ENCODE data around the gene APEH. TPM values are rescaled to one million over a fixed set of nuclear protein-coding genes. Genes with fewer than 3 reads are reported as not detected.

APEH gene
- total and polyA plus RNA-seq, 4 donors: 65.1 to 94.1 (median 87.5) TPM

DNA sequence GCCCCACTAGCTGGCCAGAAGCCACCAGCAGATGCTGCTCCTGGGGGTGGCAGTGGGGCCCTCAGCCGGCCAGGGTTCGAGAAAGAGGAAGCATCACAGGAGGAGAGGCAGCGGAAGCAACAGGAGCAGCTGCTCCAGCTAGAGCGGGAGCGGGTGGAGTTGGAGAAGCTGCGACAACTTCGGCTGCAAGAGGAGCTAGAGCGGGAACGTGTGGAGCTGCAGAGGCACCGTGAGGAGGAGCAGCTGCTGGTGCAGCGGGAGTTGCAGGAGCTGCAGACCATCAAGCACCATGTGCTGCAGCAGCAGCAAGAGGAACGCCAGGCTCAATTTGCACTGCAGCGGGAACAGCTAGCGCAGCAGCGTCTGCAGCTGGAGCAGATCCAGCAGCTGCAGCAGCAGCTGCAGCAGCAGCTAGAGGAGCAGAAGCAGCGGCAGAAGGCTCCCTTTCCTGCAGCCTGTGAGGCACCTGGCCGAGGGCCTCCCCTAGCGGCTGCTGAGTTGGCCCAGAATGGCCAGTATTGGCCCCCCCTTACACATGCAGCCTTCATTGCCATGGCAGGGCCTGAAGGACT is 17.5 kb upstream of the APEH start:
- no peak overlapping the region for H3K9ac ChIP-seq (ENCODE audit: low read depth in 1 of 2, low read length in 2 of 2)
- no peak overlapping the region for H3K27ac ChIP-seq (ENCODE audit: low read depth in 1 of 2, low read length in 2 of 2)
- H3K36me3 ChIP-seq (ENCODE audit: control insufficient read depth in 4 of 4, insufficient read depth in 3 of 4, low read depth in 1 of 4, low read length in 3 of 4): no peaks in the 10 kb centered on the region
- no peak for DNase-seq (ENCODE audit: low spot score)
- TF ChIP-seq TAF1 (conservative IDR thresholded peaks at IDR 0.05) (no peak), FOXA2 (IDR thresholded peaks at IDR 0.05) (no peak), HNF4G (IDR thresholded peaks at IDR 0.05) (no peak), YY1 (IDR thresholded peaks at IDR 0.05) (no peak), EGR1 (IDR thresholded peaks at IDR 0.05; ENCODE audit: low read depth in 2 of 2) (no peak), FOXA1 (IDR thresholded peaks at IDR 0.05) (no peak), HNF4A (conservative IDR thresholded peaks at IDR 0.05) (no peak), SP1 (IDR thresholded peaks at IDR 0.05) (no peak), RAD21 (IDR thresholded peaks at IDR 0.05) (no peak), GABPA (IDR thresholded peaks at IDR 0.05 in 1 of 2, conservative IDR thresholded peaks at IDR 0.05 in 1 of 2) (no peak), RXRA (IDR thresholded peaks at IDR 0.05) (no peak), NR2F2 (IDR thresholded peaks at IDR 0.05) (no peak), JUND (IDR thresholded peaks at IDR 0.05) (no peak)
- TF ChIP-seq, protein P1, sequence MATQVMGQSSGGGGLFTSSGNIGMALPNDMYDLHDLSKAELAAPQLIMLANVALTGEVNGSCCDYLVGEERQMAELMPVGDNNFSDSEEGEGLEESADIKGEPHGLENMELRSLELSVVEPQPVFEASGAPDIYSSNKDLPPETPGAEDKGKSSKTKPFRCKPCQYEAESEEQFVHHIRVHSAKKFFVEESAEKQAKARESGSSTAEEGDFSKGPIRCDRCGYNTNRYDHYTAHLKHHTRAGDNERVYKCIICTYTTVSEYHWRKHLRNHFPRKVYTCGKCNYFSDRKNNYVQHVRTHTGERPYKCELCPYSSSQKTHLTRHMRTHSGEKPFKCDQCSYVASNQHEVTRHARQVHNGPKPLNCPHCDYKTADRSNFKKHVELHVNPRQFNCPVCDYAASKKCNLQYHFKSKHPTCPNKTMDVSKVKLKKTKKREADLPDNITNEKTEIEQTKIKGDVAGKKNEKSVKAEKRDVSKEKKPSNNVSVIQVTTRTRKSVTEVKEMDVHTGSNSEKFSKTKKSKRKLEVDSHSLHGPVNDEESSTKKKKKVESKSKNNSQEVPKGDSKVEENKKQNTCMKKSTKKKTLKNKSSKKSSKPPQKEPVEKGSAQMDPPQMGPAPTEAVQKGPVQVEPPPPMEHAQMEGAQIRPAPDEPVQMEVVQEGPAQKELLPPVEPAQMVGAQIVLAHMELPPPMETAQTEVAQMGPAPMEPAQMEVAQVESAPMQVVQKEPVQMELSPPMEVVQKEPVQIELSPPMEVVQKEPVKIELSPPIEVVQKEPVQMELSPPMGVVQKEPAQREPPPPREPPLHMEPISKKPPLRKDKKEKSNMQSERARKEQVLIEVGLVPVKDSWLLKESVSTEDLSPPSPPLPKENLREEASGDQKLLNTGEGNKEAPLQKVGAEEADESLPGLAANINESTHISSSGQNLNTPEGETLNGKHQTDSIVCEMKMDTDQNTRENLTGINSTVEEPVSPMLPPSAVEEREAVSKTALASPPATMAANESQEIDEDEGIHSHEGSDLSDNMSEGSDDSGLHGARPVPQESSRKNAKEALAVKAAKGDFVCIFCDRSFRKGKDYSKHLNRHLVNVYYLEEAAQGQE (IDR thresholded peaks at IDR 0.05): no peak
- TF ChIP-seq, protein P2, sequence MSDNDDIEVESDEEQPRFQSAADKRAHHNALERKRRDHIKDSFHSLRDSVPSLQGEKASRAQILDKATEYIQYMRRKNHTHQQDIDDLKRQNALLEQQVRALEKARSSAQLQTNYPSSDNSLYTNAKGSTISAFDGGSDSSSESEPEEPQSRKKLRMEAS (IDR thresholded peaks at IDR 0.05): no peak
- TF ChIP-seq, protein P3, sequence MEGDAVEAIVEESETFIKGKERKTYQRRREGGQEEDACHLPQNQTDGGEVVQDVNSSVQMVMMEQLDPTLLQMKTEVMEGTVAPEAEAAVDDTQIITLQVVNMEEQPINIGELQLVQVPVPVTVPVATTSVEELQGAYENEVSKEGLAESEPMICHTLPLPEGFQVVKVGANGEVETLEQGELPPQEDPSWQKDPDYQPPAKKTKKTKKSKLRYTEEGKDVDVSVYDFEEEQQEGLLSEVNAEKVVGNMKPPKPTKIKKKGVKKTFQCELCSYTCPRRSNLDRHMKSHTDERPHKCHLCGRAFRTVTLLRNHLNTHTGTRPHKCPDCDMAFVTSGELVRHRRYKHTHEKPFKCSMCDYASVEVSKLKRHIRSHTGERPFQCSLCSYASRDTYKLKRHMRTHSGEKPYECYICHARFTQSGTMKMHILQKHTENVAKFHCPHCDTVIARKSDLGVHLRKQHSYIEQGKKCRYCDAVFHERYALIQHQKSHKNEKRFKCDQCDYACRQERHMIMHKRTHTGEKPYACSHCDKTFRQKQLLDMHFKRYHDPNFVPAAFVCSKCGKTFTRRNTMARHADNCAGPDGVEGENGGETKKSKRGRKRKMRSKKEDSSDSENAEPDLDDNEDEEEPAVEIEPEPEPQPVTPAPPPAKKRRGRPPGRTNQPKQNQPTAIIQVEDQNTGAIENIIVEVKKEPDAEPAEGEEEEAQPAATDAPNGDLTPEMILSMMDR (IDR thresholded peaks at IDR 0.05; ENCODE audit: low read depth, low read length, missing input control): no peak
- TF ChIP-seq, protein P4, sequence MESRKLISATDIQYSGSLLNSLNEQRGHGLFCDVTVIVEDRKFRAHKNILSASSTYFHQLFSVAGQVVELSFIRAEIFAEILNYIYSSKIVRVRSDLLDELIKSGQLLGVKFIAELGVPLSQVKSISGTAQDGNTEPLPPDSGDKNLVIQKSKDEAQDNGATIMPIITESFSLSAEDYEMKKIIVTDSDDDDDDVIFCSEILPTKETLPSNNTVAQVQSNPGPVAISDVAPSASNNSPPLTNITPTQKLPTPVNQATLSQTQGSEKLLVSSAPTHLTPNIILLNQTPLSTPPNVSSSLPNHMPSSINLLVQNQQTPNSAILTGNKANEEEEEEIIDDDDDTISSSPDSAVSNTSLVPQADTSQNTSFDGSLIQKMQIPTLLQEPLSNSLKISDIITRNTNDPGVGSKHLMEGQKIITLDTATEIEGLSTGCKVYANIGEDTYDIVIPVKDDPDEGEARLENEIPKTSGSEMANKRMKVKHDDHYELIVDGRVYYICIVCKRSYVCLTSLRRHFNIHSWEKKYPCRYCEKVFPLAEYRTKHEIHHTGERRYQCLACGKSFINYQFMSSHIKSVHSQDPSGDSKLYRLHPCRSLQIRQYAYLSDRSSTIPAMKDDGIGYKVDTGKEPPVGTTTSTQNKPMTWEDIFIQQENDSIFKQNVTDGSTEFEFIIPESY (IDR thresholded peaks at IDR 0.05): no peak
- TF ChIP-seq, protein P5, sequence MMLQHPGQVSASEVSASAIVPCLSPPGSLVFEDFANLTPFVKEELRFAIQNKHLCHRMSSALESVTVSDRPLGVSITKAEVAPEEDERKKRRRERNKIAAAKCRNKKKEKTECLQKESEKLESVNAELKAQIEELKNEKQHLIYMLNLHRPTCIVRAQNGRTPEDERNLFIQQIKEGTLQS (IDR thresholded peaks at IDR 0.05): no peak
- WGBS: 83% methylated on average over 18 of the region's 18 CpGs
- H3K27me3 ChIP-seq (ENCODE audit: control insufficient read depth in 4 of 4, insufficient read depth in 4 of 4, low read length in 3 of 4): no peaks in the 10 kb centered on the region
- no peaks in the 10 kb centered on the region for H3K4me1 ChIP-seq (ENCODE audit: control insufficient read depth in 4 of 4, insufficient read depth in 4 of 4, low read length in 3 of 4)
- H3K9me3 ChIP-seq (ENCODE audit: control insufficient read depth in 4 of 4, low read length in 3 of 4): no peaks in the 10 kb centered on the region
- no peak overlapping the region for H3K4me3 ChIP-seq (ENCODE audit: low read depth in 1 of 3, low read length in 3 of 3)

Data from liver (tissue), 9 donors.